Hepatocyte (in vitro differentiated cells): Measurements from ENCODE around the gene WDR81. TPM values are rescaled to one million over a fixed set of nuclear protein-coding genes. Genes with fewer than 3 reads are reported as not detected.
"Not testable (repeated sequence)": the region's sequence is repeated elsewhere in the genome, so short reads cannot be mapped to it uniquely, and the experiment has no call there.

Experiments used
- DNase-seq: peaks from one replicate; pipeline ENCODE4 v3.0.0-alpha.2; 2016; ENCODE audit warnings: low spot score
- H2AFZ ChIP-seq: fragments of 200-600 bp; sonication (generic); 2 replicates; pipeline ENCODE4 v1.6.0; 2016; ENCODE audit warnings: antibody characterized with exemption, mild to moderate bottlenecking
- H3K27ac ChIP-seq: fragments of 200-600 bp; sonication (generic); 2 replicates; pipeline ENCODE4 v1.5.1; 2016; ENCODE audit warnings: mild to moderate bottlenecking
- H3K27me3 ChIP-seq: fragments of 200-600 bp; sonication (generic); 2 replicates; pipeline ENCODE4 v1.6.1; 2016
- H3K36me3 ChIP-seq: fragments of 200-600 bp; sonication (generic); replicated peaks from 2 replicates; pipeline ENCODE4 v1.5.1; 2016; ENCODE audit warnings: low read depth; ENCODE audit not compliant: insufficient read depth
- H3K4me1 ChIP-seq: fragments of 200-600 bp; sonication (generic); 2 replicates; pipeline ENCODE4 v1.5.1; 2016; ENCODE audit warnings: mild to moderate bottlenecking, moderate library complexity; ENCODE audit not compliant: insufficient read depth
- H3K4me2 ChIP-seq: fragments of 200-600 bp; sonication (generic); 2 replicates; pipeline ENCODE4 v1.6.0; 2016
- H3K4me3 ChIP-seq: fragments of 200-600 bp; sonication (generic); 2 replicates; pipeline ENCODE4 v1.5.1; 2016; ENCODE audit warnings: mild to moderate bottlenecking
- H3K79me2 ChIP-seq: fragments of 200-600 bp; sonication (generic); 2 replicates; pipeline ENCODE4 v1.6.0; 2017; ENCODE audit warnings: mild to moderate bottlenecking
- H3K9me2 ChIP-seq: fragments of 200-600 bp; sonication (generic); replicated peaks from 2 replicates; pipeline ENCODE4 v1.6.0; 2017; ENCODE audit warnings: mild to moderate bottlenecking; ENCODE audit not compliant: insufficient read depth
- H3K9me3 ChIP-seq: fragments of 200-600 bp; sonication (generic); 2 replicates; pipeline ENCODE4 v1.5.1; 2016; ENCODE audit warnings: low read depth, mild to moderate bottlenecking
- H4K20me1 ChIP-seq: fragments of 200-600 bp; sonication (generic); 2 replicates; pipeline ENCODE4 v1.6.0; 2016; ENCODE audit warnings: mild to moderate bottlenecking; ENCODE audit not compliant: insufficient read depth, poor library complexity, severe bottlenecking
- EZH2 ChIP-seq: fragments of 200-600 bp; sonication (generic); IDR thresholded peaks from 2 replicates; pipeline ENCODE4 v1.6.1; 2016; ENCODE audit warnings: antibody characterized with exemption, mild to moderate bottlenecking, borderline replicate concordance
- EZH2phosphoT487 ChIP-seq: fragments of 200-600 bp; sonication (generic); IDR thresholded peaks from one replicate; pipeline ENCODE4 v1.6.1; 2018; ENCODE audit warnings: antibody characterized with exemption, mild to moderate bottlenecking, low read depth, moderate library complexity; ENCODE audit not compliant: unreplicated experiment, severe bottlenecking
- WGBS: methylation state at CpG from one replicate; pipeline ENCODE4 v1.1.6; 2016; ENCODE audit warnings: low lambda C conversion rate; ENCODE audit errors: missing lambda C conversion rate; 5-methylcytosine and 5-hydroxymethylcytosine counted together
- polyA plus RNA-seq: library from polyadenylated mRNA; unstranded; fragments of >200 nt; fragmentation: Nextera tagmentation; extraction: Ambion mirVana; gene quantifications from 2 replicates; pipeline ENCODE4 v1.2.1, GENCODE V29; 2016
- total RNA-seq: library from RNA; depleted of rRNA; stranded (reverse); fragments of >200 nt; gene quantifications from 2 replicates; pipeline ENCODE4 v1.2.3, GENCODE V29; 2014
- TF ChIP-seq, protein P1 (sequence below): fragments of 200-600 bp; sonication (generic); IDR thresholded peaks from 2 replicates; pipeline ENCODE4 v1.5.1; 2016; ENCODE audit warnings: antibody characterized with exemption, mild to moderate bottlenecking; ENCODE audit not compliant: poor library complexity

WDR81 gene
- total and polyA plus RNA-seq, 2 experiments from 2014 or later: 24.0 to 24.4 TPM

DNA sequence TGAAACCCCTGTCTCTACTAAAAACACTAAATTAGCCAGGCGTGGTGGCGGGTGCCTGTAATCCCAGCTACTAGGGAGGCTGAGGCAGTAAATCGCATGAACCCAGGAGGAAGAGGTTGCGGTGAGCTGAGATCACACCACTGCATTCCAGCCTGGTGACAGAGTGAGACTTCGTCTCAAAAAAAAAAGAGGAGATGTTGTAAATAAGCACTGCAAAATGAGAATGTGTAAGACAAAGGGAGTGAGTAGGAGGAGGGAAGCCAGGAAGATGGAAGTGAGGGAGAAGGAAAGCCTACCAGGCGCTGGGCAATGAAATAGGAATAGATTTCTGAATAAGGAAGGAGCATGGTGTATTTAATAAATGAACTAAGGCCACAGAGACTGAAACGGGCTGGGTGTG, 31.2 kb upstream of the WDR81 start:
- H3K27ac ChIP-seq: no peak overlapping the region
- 89% methylated on average over 7 of the region's 7 CpGs for WGBS
- H3K4me2 ChIP-seq: no peak overlapping the region
- H3K36me3 ChIP-seq: no peaks in the 10 kb centered on the region
- no peaks in the 10 kb centered on the region for H3K9me3 ChIP-seq
- DNase-seq: no peak
- H3K79me2 ChIP-seq: no peaks in the 10 kb centered on the region
- no peaks in the 10 kb centered on the region for H3K4me1 ChIP-seq
- no peak overlapping the region for H3K4me3 ChIP-seq
- no peaks in the 10 kb centered on the region for H3K9me2 ChIP-seq
- H3K27me3 ChIP-seq: no peaks in the 10 kb centered on the region
- no peak overlapping the region for H2AFZ ChIP-seq
- TF ChIP-seq EZH2phosphoT487 (no peak), EZH2 (no peak)
- TF ChIP-seq, protein P1, sequence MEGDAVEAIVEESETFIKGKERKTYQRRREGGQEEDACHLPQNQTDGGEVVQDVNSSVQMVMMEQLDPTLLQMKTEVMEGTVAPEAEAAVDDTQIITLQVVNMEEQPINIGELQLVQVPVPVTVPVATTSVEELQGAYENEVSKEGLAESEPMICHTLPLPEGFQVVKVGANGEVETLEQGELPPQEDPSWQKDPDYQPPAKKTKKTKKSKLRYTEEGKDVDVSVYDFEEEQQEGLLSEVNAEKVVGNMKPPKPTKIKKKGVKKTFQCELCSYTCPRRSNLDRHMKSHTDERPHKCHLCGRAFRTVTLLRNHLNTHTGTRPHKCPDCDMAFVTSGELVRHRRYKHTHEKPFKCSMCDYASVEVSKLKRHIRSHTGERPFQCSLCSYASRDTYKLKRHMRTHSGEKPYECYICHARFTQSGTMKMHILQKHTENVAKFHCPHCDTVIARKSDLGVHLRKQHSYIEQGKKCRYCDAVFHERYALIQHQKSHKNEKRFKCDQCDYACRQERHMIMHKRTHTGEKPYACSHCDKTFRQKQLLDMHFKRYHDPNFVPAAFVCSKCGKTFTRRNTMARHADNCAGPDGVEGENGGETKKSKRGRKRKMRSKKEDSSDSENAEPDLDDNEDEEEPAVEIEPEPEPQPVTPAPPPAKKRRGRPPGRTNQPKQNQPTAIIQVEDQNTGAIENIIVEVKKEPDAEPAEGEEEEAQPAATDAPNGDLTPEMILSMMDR: no peak
- no peaks in the 10 kb centered on the region for H4K20me1 ChIP-seq

DNA sequence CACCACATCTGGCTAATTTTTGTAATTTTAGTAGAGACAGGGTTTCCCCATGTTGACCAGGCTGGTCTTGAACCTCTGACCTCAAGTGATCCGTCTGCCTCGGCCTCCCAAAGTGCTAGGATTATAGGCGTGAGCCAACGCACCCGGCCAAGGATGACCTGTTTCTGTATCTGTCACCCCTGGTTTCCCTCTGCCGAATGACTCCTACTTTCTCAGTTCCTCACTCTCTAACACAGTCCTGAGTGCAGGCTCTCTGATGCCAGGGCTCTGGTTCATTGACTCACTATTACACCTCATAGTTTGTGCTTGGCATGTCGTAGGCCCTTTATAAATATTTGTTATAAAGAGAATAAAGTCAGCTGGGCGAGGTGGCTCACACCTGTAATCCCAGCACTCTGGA, 29.1 kb upstream of the WDR81 start:
- H3K27me3 ChIP-seq: no peaks in the 10 kb centered on the region
- H3K79me2 ChIP-seq: no peaks in the 10 kb centered on the region
- no peak overlapping the region for H3K4me2 ChIP-seq
- DNase-seq: no peak
- no peaks in the 10 kb centered on the region for H4K20me1 ChIP-seq
- no peaks in the 10 kb centered on the region for H3K4me1 ChIP-seq
- no peaks in the 10 kb centered on the region for H3K9me3 ChIP-seq
- H3K36me3 ChIP-seq: no peaks in the 10 kb centered on the region
- H3K4me3 ChIP-seq: no peak overlapping the region
- H3K27ac ChIP-seq: no peak overlapping the region
- no peaks in the 10 kb centered on the region for H3K9me2 ChIP-seq
- WGBS: 89% methylated on average over 8 of the region's 8 CpGs
- TF ChIP-seq, protein P1: no peak
- TF ChIP-seq EZH2 (no peak), EZH2phosphoT487 (no peak)
- no peak overlapping the region for H2AFZ ChIP-seq

DNA sequence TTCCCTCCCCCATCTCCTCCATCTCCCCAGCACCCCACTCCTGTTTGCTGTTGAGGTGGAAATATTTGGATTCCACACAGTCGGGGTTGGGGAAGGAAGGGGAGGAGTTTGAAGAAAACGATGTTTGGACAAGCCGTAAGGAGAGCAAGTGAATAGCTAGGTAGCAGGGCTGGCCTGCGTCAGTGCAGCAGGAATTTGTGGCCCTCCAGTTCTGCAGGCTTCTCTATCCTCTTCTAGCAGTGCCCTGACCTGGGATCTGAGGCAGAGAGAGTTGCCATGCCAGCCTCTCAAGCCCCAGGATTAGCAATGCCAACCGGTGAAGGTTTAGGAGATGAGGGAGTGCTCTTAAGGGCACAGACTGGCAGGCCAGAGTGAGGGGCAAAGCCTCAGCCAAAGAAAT, 26.8 kb upstream of the WDR81 start:
- no peak overlapping the region for H2AFZ ChIP-seq
- no peak overlapping the region for H3K4me2 ChIP-seq
- TF ChIP-seq EZH2phosphoT487: no peak
- no peak for TF ChIP-seq EZH2
- TF ChIP-seq, protein P1: no peak
- H3K27me3 ChIP-seq: no peaks in the 10 kb centered on the region
- no peaks in the 10 kb centered on the region for H4K20me1 ChIP-seq
- H3K4me1 ChIP-seq: no peaks in the 10 kb centered on the region
- H3K27ac ChIP-seq: no peak overlapping the region
- H3K79me2 ChIP-seq: no peaks in the 10 kb centered on the region
- no peak for DNase-seq
- H3K4me3 ChIP-seq: no peak overlapping the region
- no peaks in the 10 kb centered on the region for H3K9me3 ChIP-seq
- WGBS: 39% methylated on average over 5 of the region's 5 CpGs
- H3K9me2 ChIP-seq: no peaks in the 10 kb centered on the region
- no peaks in the 10 kb centered on the region for H3K36me3 ChIP-seq

DNA sequence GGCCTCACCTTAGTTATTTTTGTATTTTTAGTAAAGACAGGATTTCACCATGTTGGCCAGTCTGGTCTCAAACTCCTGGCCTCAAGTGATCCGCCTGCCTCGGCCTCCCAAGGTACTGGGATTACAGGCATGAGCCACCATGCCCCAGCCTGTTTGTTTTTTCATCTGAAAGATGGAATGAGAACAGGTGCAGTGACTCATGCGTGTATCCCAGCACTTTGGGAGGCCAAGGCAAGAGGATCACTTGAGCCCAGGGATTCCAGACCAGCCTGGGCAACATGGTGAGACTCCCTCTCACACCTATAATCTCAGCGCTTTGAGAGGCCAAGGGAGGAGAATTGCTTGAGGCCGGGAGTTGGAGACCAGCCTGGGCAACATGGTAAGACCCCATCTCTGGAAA, 24.6 kb upstream of the WDR81 start:
- H3K9me2 ChIP-seq, H4K20me1 ChIP-seq, H3K9me3 ChIP-seq, H3K27ac ChIP-seq, H3K4me3 ChIP-seq, H2AFZ ChIP-seq, H3K27me3 ChIP-seq, H3K4me2 ChIP-seq, H3K4me1 ChIP-seq, H3K79me2 ChIP-seq, DNase-seq, H3K36me3 ChIP-seq: not testable (repeated sequence)
- WGBS: 86% methylated on average over 5 of the region's 5 CpGs
